H1 (cell line): ENCODE measurements around the gene CDIPT. TPM values are rescaled to one million over a fixed set of nuclear protein-coding genes. Genes with fewer than 3 reads are reported as not detected.

Experiments
- CTCF ChIA-PET: fragments of 300-600 bp; sonication (Branson Sonifier 250); formaldehyde crosslinking; loops from one replicate; lab custom pipeline; 2021; ENCODE audit not compliant: partially characterized antibody; lab: Charles Lee
- POLR2A ChIA-PET: fragments of 300-600 bp; sonication (Branson Sonifier 250); formaldehyde crosslinking; loops from one replicate; lab custom pipeline; 2021; ENCODE audit warnings: inconsistent platforms; ENCODE audit not compliant: partially characterized antibody; lab: Charles Lee
- DNase-seq, 2 experiments: peaks; one replicate each; pipeline versions ENCODE4 v3.0.0 to v3.0.0-alpha.2; 2010 to 2022; ENCODE audit warnings: low spot score in 2 of 2, low read depth in 1 of 2, mixed read lengths in 1 of 2
- FAIRE-seq: peaks from 2 replicates; lab custom pipeline; 2011; peaks lifted over from hg19 to GRCh38; lab: Jason Lieb, UNC
- H2AFZ ChIP-seq: 2 replicates; pipeline ENCODE4 v1.8.1; 2012; ENCODE audit warnings: low read length, inconsistent platforms
- H2AK5ac ChIP-seq: 2 replicates; pipeline ENCODE4 v1.6.1; 2013; ENCODE audit warnings: low read depth, low read length
- H2BK120ac ChIP-seq: replicated peaks from 2 replicates; pipeline ENCODE3; 2013; ENCODE audit warnings: low read depth, low read length, inconsistent platforms
- H2BK12ac ChIP-seq: 2 replicates; pipeline ENCODE4 v1.6.1; 2013; ENCODE audit warnings: low read depth, low read length
- H2BK15ac ChIP-seq: 2 replicates; pipeline ENCODE4 v1.6.1; 2013; ENCODE audit warnings: low read length
- H2BK20ac ChIP-seq: 2 replicates; pipeline ENCODE4 v1.6.1; 2013; ENCODE audit warnings: low read length
- H2BK5ac ChIP-seq: 2 replicates; pipeline ENCODE4 v1.6.1; 2013; ENCODE audit warnings: low read depth, low read length
- H3K14ac ChIP-seq: 2 replicates; pipeline ENCODE4 v1.6.1; 2013; ENCODE audit warnings: inconsistent platforms; ENCODE audit not compliant: insufficient read length
- H3K18ac ChIP-seq: 2 replicates; pipeline ENCODE4 v1.6.1; 2013; ENCODE audit warnings: low read length; ENCODE audit errors: extremely low read depth
- H3K23ac ChIP-seq: 2 replicates; pipeline ENCODE4 v1.6.1; 2013; ENCODE audit warnings: inconsistent platforms; ENCODE audit not compliant: insufficient read length
- H3K23me2 ChIP-seq: 2 replicates; pipeline ENCODE4 v1.6.1; 2013; ENCODE audit warnings: low read depth, low read length
- H3K27ac ChIP-seq: 2 replicates; pipeline ENCODE4 v1.6.1; 2011; ENCODE audit warnings: low read depth, low read length, inconsistent platforms
- H3K27me3 ChIP-seq, 4 experiments: replicated peaks in 1 of 4; 1 replicate in 1 of 4; 2 replicates in 3 of 4; pipeline versions ENCODE4 v1.6.1 to v1.8.1; 2011 to 2013; ENCODE audit warnings: low read length in 3 of 4, mild to moderate bottlenecking in 3 of 4, inconsistent platforms in 2 of 4, mixed read lengths in 2 of 4, moderate library complexity in 1 of 4; ENCODE audit not compliant: control insufficient read depth in 3 of 4, insufficient read depth in 3 of 4; ENCODE audit errors: extremely low read depth in 1 of 4
- H3K36me3 ChIP-seq, 4 experiments: 2 replicates each; pipeline versions ENCODE4 v1.6.1 to v1.8.1; 2011 to 2013; ENCODE audit warnings: mild to moderate bottlenecking in 4 of 4, low read length in 3 of 4, moderate library complexity in 2 of 4, control low read depth in 1 of 4, inconsistent platforms in 1 of 4; ENCODE audit not compliant: insufficient read depth in 4 of 4, control insufficient read depth in 2 of 4
- H3K4ac ChIP-seq: replicated peaks from 2 replicates; pipeline ENCODE3; 2013; ENCODE audit warnings: low read length, low read depth, mixed read lengths, inconsistent platforms; ENCODE audit not compliant: insufficient read length
- H3K4me1 ChIP-seq, 4 experiments: replicated peaks in 1 of 4; 1 replicate in 1 of 4; 2 replicates in 3 of 4; pipeline versions ENCODE4 v1.6.1 to v1.8.1; 2011 to 2013; ENCODE audit warnings: low read length in 3 of 4, inconsistent platforms in 2 of 4, mixed read lengths in 1 of 4; ENCODE audit not compliant: insufficient read depth in 4 of 4, control insufficient read depth in 3 of 4
- H3K4me2 ChIP-seq, 2 experiments: 2 replicates each; pipeline versions ENCODE4 v1.6.1 to v1.8.1; 2011 to 2013; ENCODE audit warnings: low read depth in 2 of 2, low read length in 2 of 2, control low read depth in 1 of 2, inconsistent platforms in 1 of 2, mild to moderate bottlenecking in 1 of 2; ENCODE audit not compliant: insufficient read depth in 1 of 2
- H3K4me3 ChIP-seq, 4 experiments: fragments of 200-600, 300-600 bp in 1 of 4; sonication (generic), shearing (Covaris generic), sonication (Bioruptor Twin) in 1 of 4; 2 replicates each; pipeline versions ENCODE4 v1.5.1 to v1.8.1; 2011 to 2016; ENCODE audit warnings: low read length in 4 of 4, low read depth in 3 of 4, control low read depth in 2 of 4, inconsistent platforms in 2 of 4, mild to moderate bottlenecking in 2 of 4, mixed read lengths in 1 of 4, moderate library complexity in 1 of 4; ENCODE audit not compliant: insufficient read depth in 2 of 4; ENCODE audit errors: extremely low read depth in 1 of 4
- H3K56ac ChIP-seq: replicated peaks from 2 replicates; pipeline ENCODE3; 2013; ENCODE audit warnings: low read depth, mild to moderate bottlenecking, mixed read lengths, low read length, inconsistent platforms; ENCODE audit not compliant: insufficient read length
- H3K79me1 ChIP-seq: 2 replicates; pipeline ENCODE4 v1.6.1; 2013; ENCODE audit warnings: low read depth, low read length, control low read depth
- H3K79me2 ChIP-seq, 2 experiments: 2 replicates each; pipeline versions ENCODE4 v1.6.1 to v1.8.1; 2012 to 2013; ENCODE audit warnings: low read length in 2 of 2, mild to moderate bottlenecking in 2 of 2, inconsistent platforms in 1 of 2; ENCODE audit not compliant: insufficient read depth in 2 of 2, control insufficient read depth in 1 of 2
- H3K9ac ChIP-seq, 4 experiments: replicated peaks in 1 of 4; 1 replicate in 1 of 4; 2 replicates in 3 of 4; pipeline versions ENCODE4 v1.6.1 to v1.8.1; 2011 to 2013; ENCODE audit warnings: low read depth in 3 of 4, low read length in 3 of 4, control low read depth in 2 of 4, mild to moderate bottlenecking in 2 of 4, moderate library complexity in 2 of 4, inconsistent platforms in 1 of 4; ENCODE audit errors: extremely low read depth in 1 of 4
- H3K9me3 ChIP-seq, 2 experiments: 2 replicates each; pipeline versions ENCODE4 v1.6.1 to v1.8.1; 2012 to 2013; ENCODE audit warnings: mild to moderate bottlenecking in 2 of 2, moderate library complexity in 2 of 2, control low read depth in 1 of 2, inconsistent platforms in 1 of 2, low read depth in 1 of 2, low read length in 1 of 2, mixed read lengths in 1 of 2; ENCODE audit not compliant: insufficient read depth in 2 of 2
- H4K20me1 ChIP-seq, 2 experiments: replicated peaks in 1 of 2; 2 replicates each; pipeline versions ENCODE3 to v1.8.1; 2011 to 2013; ENCODE audit warnings: inconsistent platforms in 2 of 2, low read length in 2 of 2, mild to moderate bottlenecking in 1 of 2; ENCODE audit not compliant: insufficient read depth in 2 of 2, control insufficient read depth in 1 of 2
- H4K5ac ChIP-seq: 2 replicates; pipeline ENCODE4 v1.6.1; 2013; ENCODE audit warnings: low read length, low read depth, mixed read lengths, inconsistent platforms; ENCODE audit not compliant: insufficient read length
- H4K8ac ChIP-seq: 2 replicates; pipeline ENCODE4 v1.8.0; 2013; ENCODE audit warnings: mild to moderate bottlenecking, moderate library complexity, low read length, inconsistent platforms; ENCODE audit not compliant: insufficient read depth; ENCODE audit errors: extremely low read depth
- H4K91ac ChIP-seq: replicated peaks from 2 replicates; pipeline ENCODE3; 2013; ENCODE audit warnings: low read length, mixed read lengths, inconsistent platforms; ENCODE audit not compliant: insufficient read length
- ASH2L ChIP-seq: fragments of 200-600, 300-600 bp; sonication (generic); IDR thresholded peaks from one replicate; pipeline ENCODE4 v1.7.1; 2017; ENCODE audit warnings: low read length
- CBX5 ChIP-seq: fragments of 300-800, 300-1000 bp; sonication (generic); IDR thresholded peaks from 2 replicates; pipeline ENCODE4 v1.7.1; 2016; ENCODE audit warnings: antibody characterized with exemption, low read length, low read depth
- HDAC2 ChIP-seq, 2 experiments: fragments of 300-600 bp in 1 of 2; sonication (generic) in 1 of 2; IDR thresholded peaks; 2 replicates each; pipeline ENCODE4 v1.6.1; 2011 to 2012; ENCODE audit warnings: low read depth in 2 of 2, low read length in 2 of 2, mild to moderate bottlenecking in 2 of 2, moderate library complexity in 2 of 2, borderline replicate concordance in 1 of 2, inconsistent platforms in 1 of 2
- KDM1A ChIP-seq: fragments of 200-600, 300-600 bp; sonication (generic); IDR thresholded peaks from 2 replicates; pipeline ENCODE4 v1.7.1; 2016; ENCODE audit warnings: mild to moderate bottlenecking, low read length, borderline replicate concordance
- SAP30 ChIP-seq: fragments of 300-600 bp; sonication (generic); IDR thresholded peaks from 2 replicates; pipeline ENCODE4 v1.7.1; 2012; ENCODE audit warnings: low read length, moderate library complexity, mild to moderate bottlenecking, inconsistent platforms; ENCODE audit not compliant: insufficient read depth, insufficient replicate concordance
- WGBS, 2 experiments: shearing (Covaris generic) in 1 of 2; methylation state at CpG; one replicate each; pipeline versions ENCODE4 v1.1.6 to v1.1.7; 2013 to 2015; ENCODE audit warnings: low lambda C conversion rate in 2 of 2, mixed read lengths in 2 of 2, inconsistent platforms in 1 of 2, low coverage in 1 of 2, missing lambda C conversion rate in 1 of 2; ENCODE audit not compliant: insufficient replicate concordance in 2 of 2, insufficient coverage in 1 of 2, insufficient read length in 1 of 2; ENCODE audit errors: extremely low coverage in 1 of 2, missing lambda C conversion rate in 1 of 2; 5-methylcytosine and 5-hydroxymethylcytosine counted together
- polyA plus RNA-seq, 7 experiments: library from polyadenylated mRNA; depleted of rRNA in 3 of 7; stranded (reverse) in 5 of 7; unstranded in 2 of 7; fragments of >200 nt in 5 of 7; fragments of 200-250 nt in 2 of 7; gene quantifications; 1 replicate in 5 of 7; 2 replicates in 1 of 7; 4 replicates in 1 of 7; pipeline versions ENCODE4 v1.2.1 to v1.2.3, GENCODE V29; 2011 to 2013; ENCODE audit warnings: missing spikeins in 2 of 7, mixed read lengths in 2 of 7
- total RNA-seq: library from RNA; stranded (reverse); fragmentation: NEBNext Ultra II Directional; extraction: Animal tissue kit (Norgen Biotek cat#: 25700); gene quantifications from 2 replicates; pipeline ENCODE4 v1.2.1, GENCODE V29; 2021
- TF ChIP-seq, protein P1 (sequence below): IDR thresholded peaks from 2 replicates; pipeline ENCODE4 v1.6.1; 2012; ENCODE audit warnings: inconsistent platforms

CDIPT gene
- total and polyA plus RNA-seq, 2 of the 8 experiments (the other 6 are each of a cell fraction or from before 2014, with no cell fraction given) = 69.2 to 140 TPM

- H2AFZ ChIP-seq = no peak overlapping the region
- H3K14ac ChIP-seq = no peak overlapping the region
- H3K56ac ChIP-seq = no peak overlapping the region
- no peak overlapping the region for H2BK12ac ChIP-seq
- no peak overlapping the region for H3K4me3 ChIP-seq
- no peak overlapping the region for H2BK120ac ChIP-seq
- H3K9ac ChIP-seq = no peak overlapping the region; a peak in 1 of 7 replicates
- no peak overlapping the region for H3K4me2 ChIP-seq
- peaks cover 0 to 9% of the 10 kb centered on the region in 2 experiments; a peak in 2 of 4 replicates for H3K79me2 ChIP-seq
- no peak overlapping the region for H2BK5ac ChIP-seq
- 88% methylated on average over 7 of the region's 10 CpGs; no CpG with 5 or more reads in 1 of the 2 experiments for WGBS, 2 experiments
- H3K23ac ChIP-seq = no peak overlapping the region
- H3K4me1 ChIP-seq = no peaks in the 10 kb centered on the region
- POLR2A ChIA-PET = interaction anchor here (0.9 to 1.6 kb wide), 3 partner anchors 29 to 51 kb away, joined by 3 to 7 read pairs (median 4); partner anchors contain the start of gene SEZ6L2
- H3K18ac ChIP-seq = no peak overlapping the region
- no peaks in the 10 kb centered on the region for H3K27me3 ChIP-seq
- peaks cover 0 to 5% of the 10 kb centered on the region in 2 experiments for H4K20me1 ChIP-seq
- peaks cover 5% of the 10 kb centered on the region; the same call in 1 of the 2 replicates for H3K23me2 ChIP-seq
- FAIRE-seq (no peak), DNase-seq (no peak)
- no peaks in the 10 kb centered on the region for H3K9me3 ChIP-seq
- no peak overlapping the region for H3K27ac ChIP-seq
- H3K4ac ChIP-seq = no peak overlapping the region
- H4K91ac ChIP-seq = no peak overlapping the region
- H4K8ac ChIP-seq = no peak overlapping the region
- peaks cover 0 to 11% (median 6%) of the 10 kb centered on the region in 4 experiments; a peak in 5 of 8 replicates for H3K36me3 ChIP-seq
- no peak overlapping the region for H2AK5ac ChIP-seq
- no peak overlapping the region for H2BK20ac ChIP-seq
- no peak overlapping the region for H4K5ac ChIP-seq
- no peak overlapping the region for H2BK15ac ChIP-seq
- CTCF ChIA-PET = interaction anchor here (0.8 to 15.0 kb wide), 4 partner anchors 9 to 173 kb away, joined by 3 to 212 read pairs (median 7); partner anchors contain the start of genes MVP, PAGR1 and TLCD3B
- H3K79me1 ChIP-seq = peaks cover 9% of the 10 kb centered on the region
- TF ChIP-seq, protein P1, sequence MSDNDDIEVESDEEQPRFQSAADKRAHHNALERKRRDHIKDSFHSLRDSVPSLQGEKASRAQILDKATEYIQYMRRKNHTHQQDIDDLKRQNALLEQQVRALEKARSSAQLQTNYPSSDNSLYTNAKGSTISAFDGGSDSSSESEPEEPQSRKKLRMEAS = no peak
- TF ChIP-seq KDM1A (no peak), CBX5 (no peak), HDAC2 (IDR thresholded peaks at IDR 0.05; ENCODE audit: borderline replicate concordance in 1 of 2, low read depth in 2 of 2, low read length in 2 of 2) (no peak), ASH2L (no peak), SAP30 (no peak)
These were observed 4.7 kb downstream of the CDIPT start for GRCh38 chr16:29858149-29858849.
